PFSK-1 (cell line): ENCODE measurements around the gene PAQR8.

Source experiments
- FOXP2 ChIP-seq: optimal IDR thresholded peaks from 2 replicates; pipeline ENCODE3; 2011; ENCODE audit warnings: borderline replicate concordance, control low read depth, inconsistent platforms; ENCODE audit not compliant: insufficient read depth; ENCODE audit errors: extremely low read length, extremely low read depth
- POLR2AphosphoS5 ChIP-seq: IDR thresholded peaks from 2 replicates; pipeline ENCODE4 v1.6.1; 2012; ENCODE audit warnings: low read depth, mild to moderate bottlenecking, control low read depth, low read length, moderate library complexity
- SIN3A ChIP-seq: IDR thresholded peaks from 2 replicates; pipeline ENCODE4 v1.6.1; 2012; ENCODE audit warnings: mild to moderate bottlenecking, low read length, moderate library complexity, borderline replicate concordance; ENCODE audit not compliant: insufficient read depth
- TAF1 ChIP-seq: IDR thresholded peaks from 2 replicates; pipeline ENCODE4 v1.6.1; 2012; ENCODE audit warnings: low read length, control low read depth, borderline replicate concordance; ENCODE audit not compliant: insufficient read depth
- TF ChIP-seq, protein P1 (sequence below), 2 experiments: IDR thresholded peaks; 2 replicates each; pipeline versions ENCODE4 v1.6.1 to v1.8.0; 2011 to 2012; ENCODE audit warnings: low read depth in 2 of 2, low read length in 2 of 2, control low read depth in 1 of 2, inconsistent platforms in 1 of 2, mild to moderate bottlenecking in 1 of 2, moderate library complexity in 1 of 2; ENCODE audit not compliant: insufficient read depth in 1 of 2

DNA sequence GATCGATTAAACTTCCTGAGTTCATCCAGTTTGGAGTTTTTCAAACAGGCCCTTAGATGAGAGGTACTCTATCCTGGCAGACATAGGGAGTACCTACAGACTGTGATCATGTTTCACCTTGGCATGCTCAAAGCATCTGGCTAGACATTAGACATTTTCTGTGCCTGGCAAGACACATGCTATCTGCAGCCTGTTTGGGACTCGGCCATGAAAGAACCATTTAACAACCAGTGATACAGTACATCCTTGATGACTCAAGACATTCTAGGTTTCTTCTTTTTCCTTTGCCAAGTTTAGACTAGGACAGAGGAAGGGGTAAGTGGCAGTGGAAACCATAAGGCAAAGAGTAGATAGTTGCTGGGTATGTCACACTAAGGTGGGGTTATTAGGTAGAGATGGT is 15.4 kb upstream of the PAQR8 start:
- TF ChIP-seq TAF1 (no peak), POLR2AphosphoS5 (no peak), FOXP2 (no peak), SIN3A (no peak)
- TF ChIP-seq, protein P1, sequence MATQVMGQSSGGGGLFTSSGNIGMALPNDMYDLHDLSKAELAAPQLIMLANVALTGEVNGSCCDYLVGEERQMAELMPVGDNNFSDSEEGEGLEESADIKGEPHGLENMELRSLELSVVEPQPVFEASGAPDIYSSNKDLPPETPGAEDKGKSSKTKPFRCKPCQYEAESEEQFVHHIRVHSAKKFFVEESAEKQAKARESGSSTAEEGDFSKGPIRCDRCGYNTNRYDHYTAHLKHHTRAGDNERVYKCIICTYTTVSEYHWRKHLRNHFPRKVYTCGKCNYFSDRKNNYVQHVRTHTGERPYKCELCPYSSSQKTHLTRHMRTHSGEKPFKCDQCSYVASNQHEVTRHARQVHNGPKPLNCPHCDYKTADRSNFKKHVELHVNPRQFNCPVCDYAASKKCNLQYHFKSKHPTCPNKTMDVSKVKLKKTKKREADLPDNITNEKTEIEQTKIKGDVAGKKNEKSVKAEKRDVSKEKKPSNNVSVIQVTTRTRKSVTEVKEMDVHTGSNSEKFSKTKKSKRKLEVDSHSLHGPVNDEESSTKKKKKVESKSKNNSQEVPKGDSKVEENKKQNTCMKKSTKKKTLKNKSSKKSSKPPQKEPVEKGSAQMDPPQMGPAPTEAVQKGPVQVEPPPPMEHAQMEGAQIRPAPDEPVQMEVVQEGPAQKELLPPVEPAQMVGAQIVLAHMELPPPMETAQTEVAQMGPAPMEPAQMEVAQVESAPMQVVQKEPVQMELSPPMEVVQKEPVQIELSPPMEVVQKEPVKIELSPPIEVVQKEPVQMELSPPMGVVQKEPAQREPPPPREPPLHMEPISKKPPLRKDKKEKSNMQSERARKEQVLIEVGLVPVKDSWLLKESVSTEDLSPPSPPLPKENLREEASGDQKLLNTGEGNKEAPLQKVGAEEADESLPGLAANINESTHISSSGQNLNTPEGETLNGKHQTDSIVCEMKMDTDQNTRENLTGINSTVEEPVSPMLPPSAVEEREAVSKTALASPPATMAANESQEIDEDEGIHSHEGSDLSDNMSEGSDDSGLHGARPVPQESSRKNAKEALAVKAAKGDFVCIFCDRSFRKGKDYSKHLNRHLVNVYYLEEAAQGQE (IDR thresholded peaks at IDR 0.05; ENCODE audit: insufficient read depth in 1 of 2, low read depth in 2 of 2, low read length in 2 of 2) = no peak
